ENCODE measurements around the gene GLCCI1.

The GLCCI1 gene

DNA sequence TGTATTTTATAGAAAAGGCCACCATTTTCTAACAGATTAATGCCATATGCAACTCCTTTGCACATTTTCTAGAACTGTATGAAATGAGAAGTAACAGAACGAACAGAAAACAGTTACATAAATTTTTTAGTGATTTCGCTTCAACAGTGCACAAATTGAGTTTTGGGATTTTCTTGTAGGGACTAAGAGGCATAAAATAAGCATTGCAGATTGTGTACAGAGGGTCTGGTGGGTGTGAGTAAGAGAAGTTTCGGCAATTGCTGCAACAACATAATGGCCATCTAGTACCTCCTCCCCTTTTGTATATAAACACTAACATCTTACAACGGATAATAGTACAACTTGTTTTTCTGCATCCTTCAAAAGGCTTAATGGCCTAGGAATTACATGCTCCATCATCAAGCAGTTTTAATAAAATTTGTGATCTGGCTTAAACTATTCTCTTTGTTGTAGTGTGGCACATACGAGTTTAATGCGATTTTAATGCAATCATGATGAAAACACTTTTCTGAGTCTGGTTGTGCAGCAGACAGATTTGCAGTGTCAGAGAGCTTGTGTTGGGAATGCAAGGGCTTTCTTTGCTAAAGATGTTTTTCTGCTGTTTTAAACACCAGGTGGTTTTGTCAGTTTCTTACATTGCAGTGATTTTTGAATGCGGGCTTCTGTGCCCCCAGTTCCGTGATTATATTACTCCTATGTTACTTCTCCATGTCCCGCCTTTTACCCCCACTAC lies 2.9 kb downstream of the GLCCI1 start:
- H2AFZ ChIP-seq (ENCODE audit: low read depth, low read length): no peak overlapping the region
- peaks cover 14% of the 10 kb centered on the region; the same call in 1 of the 2 replicates for H3K27me3 ChIP-seq (ENCODE audit: low read depth, low read length)
- peak overlapping the region; percentile 87 for H3K4me2 ChIP-seq (ENCODE audit: low read length)
- H3K9ac ChIP-seq (ENCODE audit: low read length): 0 out of 2 replicates have a peak overlapping the region, but pooled peaks have one; percentile 2
- TF ChIP-seq, protein P1, sequence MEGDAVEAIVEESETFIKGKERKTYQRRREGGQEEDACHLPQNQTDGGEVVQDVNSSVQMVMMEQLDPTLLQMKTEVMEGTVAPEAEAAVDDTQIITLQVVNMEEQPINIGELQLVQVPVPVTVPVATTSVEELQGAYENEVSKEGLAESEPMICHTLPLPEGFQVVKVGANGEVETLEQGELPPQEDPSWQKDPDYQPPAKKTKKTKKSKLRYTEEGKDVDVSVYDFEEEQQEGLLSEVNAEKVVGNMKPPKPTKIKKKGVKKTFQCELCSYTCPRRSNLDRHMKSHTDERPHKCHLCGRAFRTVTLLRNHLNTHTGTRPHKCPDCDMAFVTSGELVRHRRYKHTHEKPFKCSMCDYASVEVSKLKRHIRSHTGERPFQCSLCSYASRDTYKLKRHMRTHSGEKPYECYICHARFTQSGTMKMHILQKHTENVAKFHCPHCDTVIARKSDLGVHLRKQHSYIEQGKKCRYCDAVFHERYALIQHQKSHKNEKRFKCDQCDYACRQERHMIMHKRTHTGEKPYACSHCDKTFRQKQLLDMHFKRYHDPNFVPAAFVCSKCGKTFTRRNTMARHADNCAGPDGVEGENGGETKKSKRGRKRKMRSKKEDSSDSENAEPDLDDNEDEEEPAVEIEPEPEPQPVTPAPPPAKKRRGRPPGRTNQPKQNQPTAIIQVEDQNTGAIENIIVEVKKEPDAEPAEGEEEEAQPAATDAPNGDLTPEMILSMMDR (IDR thresholded peaks at IDR 0.05; ENCODE audit: low read depth, low read length): no peak
- TF ChIP-seq EZH2phosphoT487 (IDR thresholded peaks at IDR 0.05; ENCODE audit: low read depth): no peak
- no peaks in the 10 kb centered on the region for H3K9me3 ChIP-seq (ENCODE audit: insufficient read depth, low read length)
- H3K4me3 ChIP-seq (ENCODE audit: low read length): peak overlapping the region; percentile 95
- no peak overlapping the region for H3K27ac ChIP-seq (ENCODE audit: low read length)
- no peaks in the 10 kb centered on the region for H3K36me3 ChIP-seq (replicated peaks; ENCODE audit: low read depth, low read length)
- no peaks in the 10 kb centered on the region; the same call in 1 of the 2 replicates for H4K20me1 ChIP-seq (ENCODE audit: insufficient read depth, low read length)
- H3K79me2 ChIP-seq (ENCODE audit: low read length): peaks cover 16% of the 10 kb centered on the region; the same call in 1 of the 2 replicates
- peaks cover 39% of the 10 kb centered on the region for H3K4me1 ChIP-seq (ENCODE audit: low read length)

GRCh38 chr7:7972128-7972527 lies 3.5 kb downstream of the GLCCI1 start:
- peak overlapping the region; percentile 87 for H3K4me2 ChIP-seq (ENCODE audit: low read length)
- no peak overlapping the region for H2AFZ ChIP-seq (ENCODE audit: low read depth, low read length)
- H3K79me2 ChIP-seq (ENCODE audit: low read length): peaks cover 16% of the 10 kb centered on the region; the same call in 1 of the 2 replicates
- H3K27me3 ChIP-seq (ENCODE audit: low read depth, low read length): peaks cover 14% of the 10 kb centered on the region; the same call in 1 of the 2 replicates
- peaks cover 35% of the 10 kb centered on the region for H3K4me1 ChIP-seq (ENCODE audit: low read length)
- H3K27ac ChIP-seq (ENCODE audit: low read length): no peak overlapping the region
- H4K20me1 ChIP-seq (ENCODE audit: insufficient read depth, low read length): no peaks in the 10 kb centered on the region; the same call in 1 of the 2 replicates
- H3K36me3 ChIP-seq (replicated peaks; ENCODE audit: low read depth, low read length): no peaks in the 10 kb centered on the region
- H3K4me3 ChIP-seq (ENCODE audit: low read length): peak overlapping the region; percentile 95
- no peak for TF ChIP-seq EZH2phosphoT487 (IDR thresholded peaks at IDR 0.05; ENCODE audit: low read depth)
- TF ChIP-seq, protein P1 (IDR thresholded peaks at IDR 0.05; ENCODE audit: low read depth, low read length): no peak
- no peaks in the 10 kb centered on the region for H3K9me3 ChIP-seq (ENCODE audit: insufficient read depth, low read length)
- H3K9ac ChIP-seq (ENCODE audit: low read length): no peak overlapping the region

DNA sequence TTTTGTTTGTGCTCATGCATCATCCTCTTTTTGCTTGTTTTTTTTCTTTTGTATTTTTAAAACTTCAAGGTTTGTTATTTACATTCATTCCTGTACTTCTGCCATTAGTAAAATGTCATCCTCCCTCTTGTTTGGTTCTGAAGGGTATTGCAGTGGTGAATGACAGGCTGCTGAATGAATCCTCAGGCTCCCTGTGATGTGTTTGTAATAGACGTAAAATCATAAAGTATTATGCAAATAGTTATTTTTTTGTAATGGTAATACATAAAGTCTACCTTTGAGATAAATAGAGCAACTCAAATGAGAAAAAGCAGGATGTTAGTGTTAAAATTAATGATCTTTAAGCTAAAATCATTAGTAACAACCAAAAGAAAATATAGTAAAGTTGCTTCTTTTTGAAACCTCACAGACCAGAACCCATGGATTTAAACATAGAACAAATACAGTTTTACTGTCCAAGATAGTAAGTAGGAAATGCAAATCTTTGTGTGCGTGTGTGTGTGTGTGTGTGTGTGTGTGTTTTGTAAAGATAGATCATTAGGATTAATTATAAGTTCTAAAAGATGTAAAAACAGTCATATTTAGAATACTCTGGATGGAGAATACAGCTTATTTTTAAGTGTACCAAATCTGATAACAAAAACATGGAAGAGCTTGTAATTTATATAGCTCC lies 4.5 kb downstream of the GLCCI1 start:
- no peak overlapping the region for H3K27ac ChIP-seq (ENCODE audit: low read length)
- no peak overlapping the region for H2AFZ ChIP-seq (ENCODE audit: low read depth, low read length)
- H3K9ac ChIP-seq (ENCODE audit: low read length): no peak overlapping the region
- peaks cover 14% of the 10 kb centered on the region; the same call in 1 of the 2 replicates for H3K27me3 ChIP-seq (ENCODE audit: low read depth, low read length)
- H3K79me2 ChIP-seq (ENCODE audit: low read length): peaks cover 16% of the 10 kb centered on the region; the same call in 1 of the 2 replicates
- H3K36me3 ChIP-seq (replicated peaks; ENCODE audit: low read depth, low read length): no peaks in the 10 kb centered on the region
- no peaks in the 10 kb centered on the region for H3K9me3 ChIP-seq (ENCODE audit: insufficient read depth, low read length)
- H4K20me1 ChIP-seq (ENCODE audit: insufficient read depth, low read length): no peaks in the 10 kb centered on the region; the same call in 1 of the 2 replicates
- H3K4me2 ChIP-seq (ENCODE audit: low read length): no peak overlapping the region
- H3K4me3 ChIP-seq (ENCODE audit: low read length): no peak overlapping the region
- TF ChIP-seq, protein P1 (IDR thresholded peaks at IDR 0.05; ENCODE audit: low read depth, low read length): no peak
- TF ChIP-seq EZH2phosphoT487 (IDR thresholded peaks at IDR 0.05; ENCODE audit: low read depth): no peak
- peaks cover 26% of the 10 kb centered on the region for H3K4me1 ChIP-seq (ENCODE audit: low read length)

DNA sequence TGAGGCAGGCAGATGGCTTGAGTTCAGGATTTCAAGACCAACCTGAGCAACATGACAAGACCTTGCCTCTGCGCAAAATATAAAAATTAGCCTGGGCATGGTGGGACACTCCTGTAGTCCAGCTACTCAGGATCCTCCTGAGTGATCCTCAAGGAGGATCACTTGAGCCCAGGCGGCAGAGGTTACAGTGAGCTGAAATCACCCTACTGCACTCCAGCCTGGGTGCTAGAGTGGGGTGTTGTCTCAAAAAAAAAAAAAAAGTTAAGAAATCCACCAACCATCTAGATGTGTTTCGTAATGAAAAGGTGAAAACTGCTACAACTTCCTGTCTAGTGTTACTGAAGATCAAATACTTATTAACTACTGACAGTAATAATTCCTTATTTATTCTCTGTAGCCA lies 8.1 kb downstream of the GLCCI1 start:
- TF ChIP-seq, protein P1 (IDR thresholded peaks at IDR 0.05; ENCODE audit: low read depth, low read length): no peak
- TF ChIP-seq EZH2phosphoT487 (IDR thresholded peaks at IDR 0.05; ENCODE audit: low read depth): no peak
- Histone ChIP-seq H3K27me3 (ENCODE audit: low read depth, low read length) (peaks cover 7% of the 10 kb centered on the region; the same call in 1 of the 2 replicates), H3K79me2 (ENCODE audit: low read length) (peaks cover 7% of the 10 kb centered on the region; the same call in 1 of the 2 replicates), H3K36me3 (replicated peaks; ENCODE audit: low read depth, low read length) (no peaks in the 10 kb centered on the region), H3K4me1 (ENCODE audit: low read length) (peaks cover 13% of the 10 kb centered on the region), H4K20me1 (ENCODE audit: insufficient read depth, low read length) (no peaks in the 10 kb centered on the region; the same call in 1 of the 2 replicates), H3K4me2 (ENCODE audit: low read length) (no peak overlapping the region), H2AFZ (ENCODE audit: low read depth, low read length) (no peak overlapping the region), H3K4me3 (ENCODE audit: low read length) (no peak overlapping the region), H3K27ac (ENCODE audit: low read length) (no peak overlapping the region), H3K9me3 (ENCODE audit: insufficient read depth, low read length) (no peaks in the 10 kb centered on the region), H3K9ac (ENCODE audit: low read length) (no peak overlapping the region)
